Activated CD4-positive, alpha-beta T cell treated with anti-CD3 and anti-CD28 coated beads, Interleukin-10, Interleukin-2, amounts not matched to agents 100 ng/mL and 50 ng/mL, durations not matched to agents 16 hours and 8 hours (primary cell): Measurements from ENCODE around the gene LCN2.
"Not testable (repeated sequence)": the region's sequence is repeated elsewhere in the genome, so short reads cannot be mapped to it uniquely, and the experiment has no call there.

ENCODE experiments used
- DNase-seq: peaks from one replicate; pipeline ENCODE4 v3.0.0-alpha.2; 2020

The LCN2 gene

GRCh38 chr9:128169925-128170324 lies 20.7 kb downstream of the LCN2 start:
- DNase-seq: no peak

GRCh38 chr9:128174062-128174461 lies 24.8 kb downstream of the LCN2 start:
- DNase-seq: no peak

DNA sequence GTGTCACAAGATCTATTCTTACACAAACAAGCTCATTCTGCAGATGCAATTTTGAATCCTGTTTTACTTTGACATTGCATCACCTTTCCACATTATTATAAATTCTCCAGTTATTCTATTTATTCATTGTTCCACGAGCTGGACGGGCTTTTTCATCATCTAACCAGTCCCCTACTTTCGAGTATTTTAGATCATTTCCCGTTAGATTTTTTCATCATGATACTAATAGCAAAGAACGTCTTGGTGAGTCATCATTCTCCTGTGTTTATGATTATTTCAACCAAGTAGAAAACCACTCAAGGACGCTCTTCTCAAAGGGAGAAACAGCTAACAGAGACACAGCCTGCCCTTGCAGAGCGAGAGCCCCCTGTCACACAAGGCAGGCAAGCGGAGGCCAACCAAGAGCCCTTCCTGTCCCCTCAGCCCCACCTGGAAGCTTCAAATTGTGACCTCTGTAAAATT lies 25.9 kb downstream of the LCN2 start:
- DNase-seq: no peak

DNA sequence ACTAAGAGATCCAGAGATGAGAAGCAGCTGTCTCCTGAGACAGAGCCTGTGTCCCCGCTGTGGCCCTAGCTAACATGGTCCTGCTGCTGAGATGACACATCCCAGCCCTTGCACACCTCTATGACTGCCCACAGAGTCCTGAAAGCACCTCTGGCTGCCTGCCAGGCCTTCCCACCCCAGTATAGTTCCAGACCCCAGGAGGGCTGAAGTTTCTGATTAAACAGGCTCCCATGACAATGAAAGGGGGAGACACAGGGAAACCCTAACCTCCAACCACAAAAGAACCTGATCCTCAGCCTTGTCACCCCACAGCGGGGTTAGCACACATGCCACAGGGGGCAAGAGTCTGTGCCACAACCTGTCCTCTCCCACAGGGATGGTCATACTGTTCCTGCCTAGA lies 26.5 kb downstream of the LCN2 start:
- DNase-seq: no peak

DNA sequence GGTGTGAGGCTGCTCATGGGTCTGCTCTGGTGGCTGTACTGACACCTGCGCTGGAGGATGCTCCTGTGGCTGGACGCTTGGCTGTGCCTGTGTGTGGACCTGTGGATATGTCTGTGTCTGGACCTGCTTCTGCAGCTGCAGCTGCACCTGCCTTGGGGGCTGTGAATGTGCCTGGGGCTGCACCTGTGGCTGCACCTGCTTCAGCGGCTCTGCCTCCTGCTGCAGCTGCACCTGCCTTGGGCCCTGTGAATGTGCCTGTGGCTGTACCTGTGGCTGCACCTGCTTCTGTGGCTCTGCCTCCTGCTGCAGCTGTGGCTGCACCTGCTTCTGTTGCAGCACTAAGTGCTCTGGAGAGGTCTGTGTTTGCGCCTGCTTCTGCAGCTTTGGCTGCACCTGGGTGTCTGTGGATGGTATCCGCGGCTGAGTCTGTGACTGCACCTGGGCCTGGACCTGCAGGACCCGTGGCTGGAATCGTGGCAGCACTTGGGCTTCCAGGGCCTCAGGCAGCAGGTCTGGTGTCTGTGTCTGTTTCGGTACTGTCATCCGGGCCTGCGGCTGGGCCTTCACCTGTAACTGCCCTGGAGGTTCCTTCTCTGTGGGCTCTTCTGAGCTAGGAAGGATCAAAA lies 29.7 kb downstream of the LCN2 start:
- no peak for DNase-seq

DNA sequence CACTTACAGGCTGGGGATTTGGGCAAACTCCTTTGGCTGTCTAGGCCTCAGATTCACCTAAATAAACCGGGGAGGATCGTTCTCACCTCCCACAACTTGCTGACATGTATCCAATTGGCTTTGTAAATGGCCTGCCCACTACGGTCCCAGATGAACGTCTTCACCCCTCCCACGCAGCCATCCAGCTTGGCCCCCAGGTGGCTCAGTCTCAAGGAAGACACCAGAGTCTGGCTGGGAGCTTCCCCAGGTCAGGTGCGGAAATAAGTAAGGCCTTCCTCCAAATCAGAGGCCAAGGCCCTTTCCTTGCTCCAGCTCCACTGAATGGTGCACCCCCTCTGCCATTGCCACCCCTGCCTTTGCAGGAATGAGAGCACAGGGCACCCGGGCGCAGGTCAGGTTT lies 30.7 kb downstream of the LCN2 start:
- no peak for DNase-seq

DNA sequence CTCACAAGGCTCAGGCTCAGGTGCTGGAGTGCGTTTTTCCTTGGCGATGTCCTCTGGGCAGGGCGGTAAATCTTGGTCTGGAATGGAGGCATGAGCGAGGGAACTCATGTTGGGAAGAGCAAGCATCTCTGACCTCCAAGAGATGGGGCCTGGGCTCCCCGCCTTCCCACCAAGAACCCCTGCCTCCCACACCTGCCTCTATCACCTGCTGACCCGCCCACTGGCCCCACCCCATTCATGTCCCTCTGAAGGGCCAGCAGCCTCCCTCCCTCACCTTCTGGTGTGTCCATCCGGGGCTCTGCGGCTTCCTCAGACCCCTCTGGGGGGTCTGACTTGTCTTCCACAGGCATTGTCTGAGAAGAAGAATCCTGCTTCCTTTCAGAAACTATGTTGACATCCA lies 31.2 kb downstream of the LCN2 start:
- DNase-seq: no peak

GRCh38 chr9:128181480-128181879 lies 32.2 kb downstream of the LCN2 start:
- not testable (repeated sequence) for DNase-seq

DNA sequence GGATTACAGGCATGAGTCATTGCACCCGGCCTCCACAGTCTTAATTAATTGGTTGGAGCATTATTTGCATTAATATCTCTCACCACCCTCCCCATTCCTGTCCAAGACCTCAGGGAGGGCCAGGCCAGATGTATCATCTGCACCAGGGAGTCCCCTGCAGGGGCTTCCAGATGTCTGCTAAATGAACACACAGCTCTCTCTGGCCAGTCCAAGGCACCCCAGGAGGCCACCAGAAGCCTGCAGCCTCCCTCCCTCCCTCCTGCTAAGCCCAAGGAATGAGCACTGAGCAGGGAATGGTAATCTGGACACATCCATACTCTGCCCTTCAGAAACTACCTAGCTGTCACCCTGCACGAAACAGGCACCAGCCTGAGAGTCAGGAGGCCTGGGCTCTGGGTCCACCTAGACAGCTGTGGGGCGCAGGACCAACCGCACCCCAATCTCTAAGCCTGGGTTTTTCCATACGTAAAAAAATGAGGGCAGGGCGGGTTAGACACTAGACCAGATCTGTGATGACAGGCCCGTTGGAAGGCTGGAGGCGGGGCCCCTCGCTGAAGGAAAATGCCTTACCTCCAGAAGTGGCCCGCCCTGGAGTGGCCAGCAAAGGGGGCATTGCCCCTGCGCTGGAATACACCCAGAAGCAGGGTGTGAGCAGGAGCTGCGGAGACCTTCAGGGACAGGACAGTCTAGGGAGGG lies 33.8 kb downstream of the LCN2 start:
- no peak for DNase-seq

DNA sequence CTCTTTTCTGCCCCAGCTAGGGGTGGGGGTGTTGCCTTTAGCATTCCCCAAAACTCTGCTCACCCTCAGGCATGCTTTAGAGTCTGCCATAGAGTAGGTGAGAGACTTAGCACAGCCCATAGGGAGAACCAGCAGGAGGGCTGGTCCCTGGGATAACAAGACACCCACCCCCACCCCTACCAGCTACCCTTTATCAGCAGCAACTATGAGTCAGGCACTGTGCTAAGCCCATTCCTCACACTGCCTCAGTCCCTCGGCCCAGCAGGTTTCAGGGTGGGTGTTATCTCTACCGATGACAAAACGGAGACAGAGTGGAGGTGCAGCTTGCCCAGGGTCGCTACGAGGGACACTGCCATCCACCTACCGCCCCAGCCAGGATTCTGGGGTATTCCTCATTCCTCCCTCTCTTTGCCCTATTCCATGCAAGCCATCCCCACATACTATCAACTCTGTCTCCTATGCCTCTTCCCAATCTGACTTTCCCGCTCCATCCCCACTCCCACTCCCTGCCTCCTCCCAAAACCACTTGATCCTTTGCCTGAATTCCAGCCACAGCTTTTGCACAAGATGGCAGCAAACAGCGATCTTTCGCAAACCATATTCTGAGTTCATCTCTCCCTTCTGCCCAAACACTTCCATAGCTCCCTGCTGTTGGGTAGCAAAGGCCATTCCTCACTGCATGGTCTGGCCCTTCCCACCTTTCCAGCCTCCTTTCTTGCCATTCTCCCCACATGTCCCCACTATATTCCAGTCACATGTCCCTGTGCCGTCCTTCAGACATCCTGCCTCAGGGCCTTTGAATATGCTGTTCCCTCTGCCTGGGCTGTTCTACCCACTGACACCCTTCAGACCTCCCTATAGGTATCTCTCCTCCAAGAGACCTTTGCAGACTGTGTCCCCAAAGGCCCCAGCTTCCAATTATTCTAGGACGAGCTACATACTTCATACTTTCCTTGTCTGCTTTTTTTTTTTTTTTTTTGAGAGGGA lies 37.0 kb downstream of the LCN2 start:
- DNase-seq: no peak

DNA sequence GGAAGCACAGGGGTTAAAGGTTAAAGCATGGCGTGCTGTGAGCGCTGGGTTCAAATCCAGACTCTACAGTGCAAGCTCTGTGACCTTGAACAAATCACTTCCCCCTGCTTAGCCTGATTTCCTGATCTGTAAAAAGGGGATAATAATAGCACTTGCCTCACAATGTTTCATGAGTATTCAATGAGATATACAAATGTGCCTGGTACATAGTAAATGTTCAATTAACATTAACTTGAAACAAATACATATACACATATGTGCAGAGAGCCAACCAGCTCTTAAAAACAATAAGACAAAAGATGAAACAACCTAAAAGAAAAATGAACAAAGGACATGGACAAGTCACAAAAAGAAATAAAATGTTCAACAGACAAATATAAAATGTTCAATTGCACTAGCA lies 38.1 kb downstream of the LCN2 start:
- DNase-seq: no peak

GRCh38 chr9:128188209-128188608 lies 39.0 kb downstream of the LCN2 start:
- DNase-seq: no peak

DNA sequence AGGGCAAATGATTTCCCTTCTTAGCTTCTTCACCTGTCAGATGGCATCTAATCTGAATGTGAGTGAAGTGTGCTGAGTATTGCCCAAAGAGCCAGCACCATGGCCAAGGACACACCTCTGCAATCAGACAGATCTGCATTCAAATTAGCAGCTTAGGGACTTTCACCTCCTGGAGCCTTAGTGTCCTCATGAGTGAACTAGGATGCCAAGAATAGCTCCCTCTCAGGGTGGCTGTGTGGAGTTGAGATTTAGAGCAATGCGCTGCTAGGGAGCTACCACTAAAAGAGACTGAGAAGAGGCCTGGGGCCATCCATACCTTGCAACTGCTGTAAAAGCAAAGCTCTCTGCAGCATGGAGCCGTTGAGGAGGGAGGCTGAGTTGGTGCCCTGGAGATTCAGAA lies 40.8 kb downstream of the LCN2 start:
- no peak for DNase-seq

- no peak for DNase-seq
These were observed 41.5 kb downstream of the LCN2 start for GRCh38 chr9:128190516-128191405.

DNA sequence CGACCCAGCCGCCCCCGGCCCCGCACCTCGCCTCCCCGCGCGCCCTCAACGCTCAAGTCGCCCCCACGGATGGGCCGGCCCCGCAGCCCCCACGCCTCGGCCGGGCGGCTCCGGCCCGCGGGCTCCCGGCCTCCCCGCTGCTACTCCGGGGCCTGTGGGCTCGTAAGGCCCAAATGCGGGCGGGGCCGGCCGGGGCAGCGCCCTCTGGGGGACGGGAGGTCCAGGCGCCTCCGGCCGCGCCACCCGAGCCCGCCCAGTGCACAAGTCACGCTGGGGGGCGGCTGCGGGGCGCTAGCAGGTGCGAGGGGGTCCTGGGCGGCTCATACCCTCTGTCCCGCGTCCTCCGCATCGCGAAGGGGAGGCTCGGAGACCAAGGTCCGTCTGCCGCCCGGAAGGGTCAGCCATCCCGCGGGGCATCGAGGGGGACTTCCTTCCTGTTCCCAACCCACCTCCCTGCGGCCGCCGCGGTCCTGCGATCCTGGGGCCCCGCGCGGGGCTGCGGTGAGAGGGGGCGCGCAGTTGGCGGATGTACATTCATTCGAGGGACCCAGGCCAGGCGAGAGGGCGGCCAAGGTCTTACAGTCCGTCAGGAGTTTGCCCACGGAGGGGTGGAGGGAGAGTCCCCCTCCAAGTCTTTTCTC lies 42.3 kb downstream of the LCN2 start, which contains the start of gene CIZ1:
TSS of gene CIZ1 (minus strand) at position 167 of the 641 bp plus-strand sequence. CDS start 715 bp downstream, outside the sequence.
- peak; percentile 84 for DNase-seq

DNA sequence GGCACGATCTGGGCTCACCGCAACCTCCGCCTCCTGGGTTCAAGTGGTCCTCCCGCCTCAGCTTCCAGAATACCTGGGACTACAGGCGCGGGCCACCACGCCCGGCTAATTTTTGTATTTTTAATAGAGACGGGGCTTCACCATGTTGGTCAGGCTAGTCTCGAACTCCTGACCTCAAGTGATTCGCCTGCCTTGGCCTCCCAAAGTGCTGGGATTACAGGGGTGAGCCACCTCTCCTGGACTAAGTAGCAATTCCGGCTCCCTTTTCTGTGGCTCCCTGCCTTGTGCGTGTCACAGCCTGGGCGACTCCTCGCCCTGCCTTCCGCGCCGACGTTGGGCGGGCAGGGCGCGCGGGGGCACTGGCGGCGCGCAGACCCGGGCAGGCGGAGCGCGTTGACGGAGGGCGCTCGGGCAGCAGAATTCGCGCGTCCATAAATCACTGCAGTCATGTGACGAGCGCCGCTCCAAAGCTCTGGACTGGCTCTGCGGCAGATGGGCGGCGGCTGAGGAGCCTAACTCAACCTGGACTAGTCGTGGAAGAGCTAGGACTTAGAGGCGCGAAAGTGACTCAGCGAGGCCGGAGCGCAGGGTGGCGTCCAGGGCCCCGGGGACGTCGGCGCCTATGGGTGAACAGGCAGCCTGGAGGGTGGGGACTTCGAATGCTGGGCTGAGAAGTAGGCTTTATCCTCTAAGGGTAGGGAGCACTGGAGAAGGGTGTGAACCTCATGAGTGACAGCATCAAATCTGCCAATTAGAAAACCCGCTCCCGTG lies 43.5 kb downstream of the LCN2 start:
- peak; percentile 70 for DNase-seq

GRCh38 chr9:128193469-128194096 lies 44.3 kb downstream of the LCN2 start:
- DNase-seq: no peak

DNA sequence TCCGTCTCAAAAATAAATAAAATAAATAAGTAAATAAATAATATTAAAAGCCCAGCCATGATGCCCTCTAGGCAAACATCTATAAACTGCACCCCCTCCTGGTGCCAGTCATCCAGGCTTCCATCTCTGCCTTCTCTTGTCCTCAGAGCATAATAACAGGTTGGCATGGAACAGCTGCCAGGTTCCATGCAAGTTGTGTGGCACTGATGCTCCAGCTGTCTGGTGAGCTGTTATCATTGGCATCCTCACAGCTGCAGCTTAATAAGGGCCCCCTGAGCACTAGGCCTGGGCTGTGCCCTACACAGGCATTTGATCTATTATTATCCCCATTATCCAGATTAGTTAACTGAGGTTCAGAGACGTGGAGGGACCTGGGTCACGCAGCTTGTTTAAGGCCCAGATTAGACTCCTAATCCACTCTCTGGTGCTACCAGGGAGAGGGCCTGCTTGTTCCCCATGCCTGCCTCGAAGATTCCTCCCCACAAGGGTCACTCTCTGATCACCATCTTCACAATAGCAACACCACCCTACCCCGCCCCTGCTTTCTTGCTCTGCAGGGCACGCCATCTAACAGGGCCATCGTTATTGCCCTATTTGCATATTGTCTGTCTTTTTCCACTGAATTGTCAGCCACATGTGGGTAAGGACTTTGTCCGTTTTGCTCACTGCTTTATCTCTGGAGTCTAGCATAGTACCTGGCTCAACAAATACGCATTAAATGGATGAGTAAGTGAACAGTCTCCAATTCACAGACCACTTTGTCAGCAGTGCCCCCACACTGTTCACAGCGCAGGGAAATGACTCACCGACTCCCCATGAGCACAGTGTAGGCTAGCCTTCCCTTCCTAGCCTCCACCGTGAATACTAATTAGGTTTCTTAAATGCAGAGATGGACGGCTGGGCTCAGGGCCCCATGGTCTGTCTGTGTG lies 52.5 kb downstream of the LCN2 start:
- DNase-seq: no peak

GRCh38 chr9:128202648-128203023 lies 53.4 kb downstream of the LCN2 start:
- DNase-seq: no peak
